ENCODE results near the gene SLC25A21.

SLC25A21 gene

GRCh38 chr14:37168721-37169120 lies 3.7 kb downstream of the SLC25A21 start:
- TF ChIP-seq GLIS3 (CRISPR knock-in tag; IDR thresholded peaks at IDR 0.05) (no peak), PATZ1 (CRISPR knock-in tag; IDR thresholded peaks at IDR 0.05; ENCODE audit: borderline replicate concordance) (no peak), ESRRG (CRISPR knock-in tag; IDR thresholded peaks at IDR 0.05) (no peak), ZNF70 (CRISPR knock-in tag; IDR thresholded peaks at IDR 0.05) (no peak), OSR1 (CRISPR knock-in tag; IDR thresholded peaks at IDR 0.05) (no peak), ZNF565 (CRISPR knock-in tag; conservative IDR thresholded peaks at IDR 0.05; ENCODE audit: low read depth) (no peak), RARB (CRISPR knock-in tag; IDR thresholded peaks at IDR 0.05) (no peak), ZC3H10 (CRISPR knock-in tag; IDR thresholded peaks at IDR 0.05) (no peak), PPARA (CRISPR knock-in tag; IDR thresholded peaks at IDR 0.05; ENCODE audit: borderline replicate concordance) (no peak), ZFP30 (CRISPR knock-in tag; IDR thresholded peaks at IDR 0.05) (no peak), ISL1 (CRISPR knock-in tag; IDR thresholded peaks at IDR 0.05) (no peak), CSRNP3 (CRISPR knock-in tag; IDR thresholded peaks at IDR 0.05) (no peak), CREB5 (CRISPR knock-in tag; IDR thresholded peaks at IDR 0.05; ENCODE audit: low read depth) (no peak), POU6F1 (CRISPR knock-in tag; IDR thresholded peaks at IDR 0.05; ENCODE audit: borderline replicate concordance, low read depth) (no peak), TOX (CRISPR knock-in tag; IDR thresholded peaks at IDR 0.05; ENCODE audit: borderline replicate concordance) (no peak)
- ATAC-seq, result no peak

GRCh38 chr14:37167151-37168047 lies 5.0 kb downstream of the SLC25A21 start:
- no peak for ATAC-seq
- no peak for TF ChIP-seq CREB5 (CRISPR knock-in tag; IDR thresholded peaks at IDR 0.05; ENCODE audit: low read depth)
- no peak for TF ChIP-seq ZNF565 (CRISPR knock-in tag; conservative IDR thresholded peaks at IDR 0.05; ENCODE audit: low read depth)
- no peak for TF ChIP-seq TCF4 (CRISPR knock-in tag; IDR thresholded peaks at IDR 0.05; ENCODE audit: borderline replicate concordance)
- no peak for TF ChIP-seq PATZ1 (CRISPR knock-in tag; IDR thresholded peaks at IDR 0.05; ENCODE audit: borderline replicate concordance)
- no peak for TF ChIP-seq TSHZ2 (CRISPR knock-in tag; IDR thresholded peaks at IDR 0.05)
- no peak for TF ChIP-seq CSRNP3 (CRISPR knock-in tag; IDR thresholded peaks at IDR 0.05)
- no peak for TF ChIP-seq ZNF70 (CRISPR knock-in tag; IDR thresholded peaks at IDR 0.05)
- no peak for TF ChIP-seq ARNTL (CRISPR knock-in tag; IDR thresholded peaks at IDR 0.05; ENCODE audit: borderline replicate concordance, low read depth)
- no peak for TF ChIP-seq ZFP3 (CRISPR knock-in tag; IDR thresholded peaks at IDR 0.05)
- no peak for TF ChIP-seq BACH2 (CRISPR knock-in tag; IDR thresholded peaks at IDR 0.05; ENCODE audit: borderline replicate concordance)
- TF ChIP-seq POU6F1 (CRISPR knock-in tag; IDR thresholded peaks at IDR 0.05; ENCODE audit: borderline replicate concordance, low read depth), result no peak
- no peak for TF ChIP-seq ISL1 (CRISPR knock-in tag; IDR thresholded peaks at IDR 0.05)
- TF ChIP-seq ZC3H10 (CRISPR knock-in tag; IDR thresholded peaks at IDR 0.05), result no peak
- no peak for TF ChIP-seq ZNF8 (CRISPR knock-in tag; IDR thresholded peaks at IDR 0.05)
- TF ChIP-seq ESRRG (CRISPR knock-in tag; IDR thresholded peaks at IDR 0.05), result no peak
- TF ChIP-seq CSDC2 (CRISPR knock-in tag; IDR thresholded peaks at IDR 0.05), result no peak
